RWPE1 (cell line): Measurements from ENCODE around the gene PRSS22.
A peak's percentile ranks its signal among the peaks of the same experiment; 100 is the strongest.

ENCODE experiments used
- CTCF ChIA-PET: fragments of 350-600 bp; sonication (Branson Sonifier 250); formaldehyde crosslinking; extraction: SDS; loops from one replicate; lab custom pipeline; 2021; lab: Yijun Ruan, JAX
- POLR2A ChIA-PET: fragments of 400-600 bp; formaldehyde crosslinking; extraction: SDS; loops from one replicate; lab custom pipeline; 2020; ENCODE audit warnings: antibody characterized with exemption; ENCODE audit not compliant: low non-redundant PET; lab: Yijun Ruan, JAX
- DNase-seq: peaks from one replicate; pipeline ENCODE4 v3.0.0; 2012; ENCODE audit warnings: low spot score
- H3K27ac ChIP-seq: fragments of 450-650 bp; 2 replicates; pipeline ENCODE4 v1.5.1; 2017
- TF ChIP-seq, protein P1 (sequence below): fragments of 450-650 bp; conservative IDR thresholded peaks from 2 replicates; pipeline ENCODE4 v1.5.1; 2017; ENCODE audit warnings: low read depth, mild to moderate bottlenecking

The PRSS22 gene

DNA sequence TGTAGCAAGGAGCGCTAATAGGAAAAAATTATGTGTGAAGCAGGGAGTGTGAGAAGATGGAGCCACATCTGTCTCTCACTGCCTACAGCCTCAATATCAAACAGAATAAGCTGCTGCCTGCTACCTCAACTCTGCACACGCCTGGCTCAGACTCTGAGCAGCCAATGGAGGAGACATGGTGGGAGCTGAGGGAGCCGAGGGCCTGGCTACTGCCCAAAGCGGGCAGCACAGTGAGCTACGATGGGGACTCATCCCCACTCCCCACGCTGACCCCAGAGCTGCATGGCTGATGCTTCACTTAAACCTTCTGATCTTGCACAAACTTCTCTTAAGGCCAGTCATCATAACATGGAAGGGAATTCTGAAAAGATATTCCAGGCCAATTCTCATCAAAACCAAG is 14.0 kb upstream of the PRSS22 start:
- DNase-seq = no peak
- H3K27ac ChIP-seq = no peak overlapping the region
- ChIA-PET POLR2A (interaction anchor here (0.5 kb wide), 1 partner anchor 36 kb away, joined by 4 read pairs; no protein-coding TSS in a partner anchor), CTCF (interaction anchor here (1.4 kb wide), 1 partner anchor 33 kb away, joined by 3 read pairs; no protein-coding TSS in a partner anchor)
- TF ChIP-seq, protein P1, sequence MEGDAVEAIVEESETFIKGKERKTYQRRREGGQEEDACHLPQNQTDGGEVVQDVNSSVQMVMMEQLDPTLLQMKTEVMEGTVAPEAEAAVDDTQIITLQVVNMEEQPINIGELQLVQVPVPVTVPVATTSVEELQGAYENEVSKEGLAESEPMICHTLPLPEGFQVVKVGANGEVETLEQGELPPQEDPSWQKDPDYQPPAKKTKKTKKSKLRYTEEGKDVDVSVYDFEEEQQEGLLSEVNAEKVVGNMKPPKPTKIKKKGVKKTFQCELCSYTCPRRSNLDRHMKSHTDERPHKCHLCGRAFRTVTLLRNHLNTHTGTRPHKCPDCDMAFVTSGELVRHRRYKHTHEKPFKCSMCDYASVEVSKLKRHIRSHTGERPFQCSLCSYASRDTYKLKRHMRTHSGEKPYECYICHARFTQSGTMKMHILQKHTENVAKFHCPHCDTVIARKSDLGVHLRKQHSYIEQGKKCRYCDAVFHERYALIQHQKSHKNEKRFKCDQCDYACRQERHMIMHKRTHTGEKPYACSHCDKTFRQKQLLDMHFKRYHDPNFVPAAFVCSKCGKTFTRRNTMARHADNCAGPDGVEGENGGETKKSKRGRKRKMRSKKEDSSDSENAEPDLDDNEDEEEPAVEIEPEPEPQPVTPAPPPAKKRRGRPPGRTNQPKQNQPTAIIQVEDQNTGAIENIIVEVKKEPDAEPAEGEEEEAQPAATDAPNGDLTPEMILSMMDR = no peak

DNA sequence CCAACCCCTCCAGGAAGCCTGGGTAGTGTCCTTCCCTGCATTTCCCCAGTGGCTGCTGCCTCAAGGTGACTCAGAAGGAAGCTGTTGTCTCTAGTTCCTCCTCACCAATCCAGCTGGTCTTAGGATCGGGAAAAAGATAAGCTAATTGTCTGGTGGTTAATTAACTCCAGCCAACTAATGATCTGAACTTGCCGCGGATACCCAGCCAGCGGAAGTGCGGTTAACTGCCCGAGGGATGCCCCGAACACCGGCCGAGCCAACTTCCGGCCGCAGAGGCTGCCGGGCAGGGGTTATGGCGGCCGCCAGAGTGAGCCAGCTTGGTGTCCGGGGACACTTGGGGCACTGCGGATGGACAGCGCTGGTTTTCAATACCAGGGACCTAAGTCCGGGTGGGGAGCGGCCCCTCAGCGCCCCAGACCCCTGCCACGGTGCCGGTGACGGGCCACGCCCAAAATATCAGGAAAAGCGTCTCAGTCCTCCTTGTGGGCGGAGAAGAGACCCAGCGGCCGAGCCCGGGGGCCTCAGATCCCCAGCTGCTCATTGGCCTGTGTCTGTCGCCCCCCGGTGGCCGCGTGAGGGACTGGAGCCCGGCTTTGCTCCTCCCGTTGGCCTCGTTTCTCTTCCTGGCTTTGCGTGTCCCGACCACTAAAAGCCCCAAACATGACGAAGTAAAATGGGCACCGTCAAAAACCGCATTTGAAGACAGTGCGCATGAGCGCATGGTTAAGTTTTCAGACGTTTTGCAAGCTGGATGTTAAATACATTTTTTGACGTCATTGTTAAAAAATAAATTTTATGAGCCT is 10.2 kb upstream of the PRSS22 start:
- TF ChIP-seq, protein P1 = peak; percentile 96
- ChIA-PET POLR2A (interaction anchor here (0.6 to 0.9 kb wide), 3 partner anchors 32 to 127 kb away, joined by 3 to 8 read pairs (median 3); no protein-coding TSS in a partner anchor), CTCF (interaction anchor here (0.5 to 1.7 kb wide), 23 partner anchors 10 to 1361 kb away, joined by 3 to 19 read pairs (median 4); partner anchors contain the start of genes FLYWCH2, PRSS22 and ZG16B)
- H3K27ac ChIP-seq = peak overlapping the region; percentile 96
- DNase-seq = peak; percentile 94

DNA sequence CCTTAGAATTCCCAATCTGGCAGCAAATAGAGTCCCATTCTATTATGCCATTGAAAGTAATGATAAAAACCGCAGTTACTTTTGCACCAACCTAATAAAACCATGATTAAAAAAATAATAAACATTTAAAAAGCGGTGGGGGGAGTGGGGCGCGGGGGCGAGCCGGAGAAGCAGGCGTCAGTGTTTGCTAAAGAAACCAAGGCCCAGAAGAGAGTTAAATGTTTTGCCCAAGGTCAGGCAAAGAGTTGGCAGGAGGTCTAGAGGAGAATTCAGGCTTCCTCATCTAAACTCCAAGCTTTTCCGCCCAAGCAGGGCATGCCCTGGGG is 9.7 kb upstream of the PRSS22 start:
- POLR2A ChIA-PET = interaction anchor here (0.6 kb wide), 1 partner anchor 126 kb away, joined by 8 read pairs; no protein-coding TSS in a partner anchor
- H3K27ac ChIP-seq = peak overlapping the region; percentile 96
- TF ChIP-seq, protein P1 = no peak
- no peak for DNase-seq
- CTCF ChIA-PET = interaction anchor here (0.7 to 1.7 kb wide), 11 partner anchors 9 to 128 kb away, joined by 3 to 19 read pairs (median 4); partner anchors contain the start of genes PRSS22 and ZG16B

DNA sequence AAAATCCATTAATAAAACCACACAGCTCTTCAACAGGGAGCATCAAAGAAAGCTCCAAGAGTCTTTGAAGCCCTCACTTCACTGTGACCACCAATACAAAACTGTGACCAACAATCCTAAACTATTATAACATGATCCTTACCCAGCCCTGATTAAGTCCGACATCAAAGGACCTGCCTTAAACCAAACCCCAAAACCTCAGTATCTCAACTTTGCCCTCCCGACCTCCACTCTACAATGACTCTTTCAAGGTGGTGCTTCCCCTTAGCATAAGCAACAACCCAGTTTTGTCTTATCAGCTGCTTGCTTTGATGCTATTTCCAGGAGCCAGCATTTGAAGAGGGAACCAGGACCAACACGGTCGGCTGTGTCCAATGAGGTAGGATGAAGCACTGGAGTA is 8.5 kb upstream of the PRSS22 start:
- no peak for DNase-seq
- TF ChIP-seq, protein P1 = no peak
- no peak overlapping the region for H3K27ac ChIP-seq
- CTCF ChIA-PET = no interaction called here
- POLR2A ChIA-PET = no interaction called here

DNA sequence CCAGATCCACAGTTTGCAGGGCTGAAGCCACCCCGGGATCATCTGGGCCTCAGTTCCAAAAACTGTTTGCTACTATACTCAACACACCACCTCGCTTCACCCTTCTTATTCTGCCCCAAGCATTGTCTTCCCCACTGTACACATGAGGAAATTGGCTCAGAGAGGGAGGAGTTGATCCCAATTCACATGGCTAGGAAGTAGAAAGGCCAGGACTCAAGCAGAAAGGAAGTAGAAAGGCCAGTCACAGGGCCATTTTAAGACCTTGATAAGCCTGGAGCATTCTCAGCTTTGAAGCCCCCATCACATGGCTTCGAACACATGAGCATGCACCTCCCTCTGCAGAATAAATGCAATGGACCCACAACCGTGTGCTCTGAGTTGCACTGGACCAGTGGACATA is 7.7 kb upstream of the PRSS22 start:
- ChIA-PET CTCF (no interaction called here), POLR2A (no interaction called here)
- TF ChIP-seq, protein P1 = no peak
- no peak overlapping the region for H3K27ac ChIP-seq
- no peak for DNase-seq

DNA sequence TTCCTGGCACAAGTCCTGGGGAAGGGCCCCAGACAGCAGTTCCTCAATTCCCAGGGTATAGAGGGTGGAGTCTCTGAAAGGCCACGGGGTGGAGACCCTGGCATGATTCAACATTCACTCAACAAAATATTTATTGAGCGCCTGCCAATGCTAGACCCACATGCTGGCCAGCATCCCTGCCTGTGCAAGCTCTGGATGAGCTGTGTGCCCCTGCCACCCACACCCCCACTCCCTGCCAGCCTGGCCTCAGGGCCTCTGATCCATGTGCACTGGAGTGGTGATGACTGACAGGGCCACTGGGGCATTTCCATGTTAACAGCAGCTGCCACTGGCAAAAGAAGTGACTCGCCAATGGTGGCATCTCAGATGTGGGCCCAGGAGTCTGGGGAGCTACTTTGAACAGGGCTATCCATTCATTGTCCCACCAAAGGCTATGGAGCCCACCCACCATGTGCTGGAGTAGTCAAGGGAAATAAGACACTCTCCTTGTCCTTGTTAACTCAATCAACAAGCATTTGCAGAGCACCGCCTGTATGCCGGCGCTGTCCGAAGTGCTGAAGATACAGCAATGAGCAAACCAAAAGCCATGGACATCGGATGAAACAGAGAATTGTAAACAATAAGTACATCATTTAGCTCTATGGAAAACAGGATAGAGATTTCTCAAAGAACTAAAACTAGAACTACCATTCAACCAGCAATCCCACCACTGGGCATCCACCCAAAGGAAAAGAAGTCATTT is 3.0 kb upstream of the PRSS22 start:
- peak; percentile 26 for DNase-seq
- POLR2A ChIA-PET = no interaction called here
- CTCF ChIA-PET = interaction anchor here (0.7 kb wide), 1 partner anchor 38 kb away, joined by 3 read pairs; no protein-coding TSS in a partner anchor
- TF ChIP-seq, protein P1 = no peak
- H3K27ac ChIP-seq = no peak overlapping the region
